Muscle of leg (tissue), 11 donors: ENCODE measurements around the gene MRO. TPM values are rescaled to one million over a fixed set of nuclear protein-coding genes. Genes with fewer than 3 reads are reported as not detected.

ENCODE experiments used
- DNase-seq: peaks from one replicate; pipeline ENCODE4 v3.0.0; 2013
- H3K27ac ChIP-seq: one replicate; pipeline ENCODE4 v1.5.1; 2013; ENCODE audit warnings: mild to moderate bottlenecking, low read length, control low read depth
- H3K27me3 ChIP-seq: one replicate; pipeline ENCODE4 v1.6.1; 2013; ENCODE audit warnings: low read length; ENCODE audit not compliant: control insufficient read depth, insufficient read depth
- H3K36me3 ChIP-seq: one replicate; pipeline ENCODE4 v1.6.1; 2013; ENCODE audit warnings: low read length; ENCODE audit not compliant: control insufficient read depth, insufficient read depth
- H3K4me1 ChIP-seq: one replicate; pipeline ENCODE4 v1.6.1; 2013; ENCODE audit warnings: low read length; ENCODE audit not compliant: control insufficient read depth, insufficient read depth
- H3K4me3 ChIP-seq: one replicate; pipeline ENCODE4 v1.5.1; 2013; ENCODE audit warnings: low read length, control low read depth
- H3K9me3 ChIP-seq: replicated peaks from 2 replicates; pipeline ENCODE4 v1.6.1; 2013; ENCODE audit warnings: low read depth, low read length; ENCODE audit not compliant: control insufficient read depth
- WGBS: methylation state at CpG from one replicate; pipeline ENCODE4 v1.1.5; 2013; ENCODE audit warnings: missing lambda C conversion rate; ENCODE audit not compliant: insufficient coverage; 5-methylcytosine and 5-hydroxymethylcytosine counted together
- polyA plus RNA-seq, 8 donors: library from polyadenylated mRNA; unstranded; fragments of 120-200 nt; gene quantifications; one replicate each; pipeline versions ENCODE4 v1.2.1 to v1.2.3, GENCODE V29; 2013; ENCODE audit warnings: inconsistent platforms in 1 of 8, low replicate concordance in 1 of 8; ENCODE audit not compliant: insufficient read length in 8 of 8, insufficient read depth in 1 of 8
- total RNA-seq: library from RNA; stranded (reverse); fragments of 120-200 nt; gene quantifications from one replicate; pipeline ENCODE4 v1.2.4, GENCODE V29; 2013

MRO gene
- total and polyA plus RNA-seq, 9 donors, result 0.10 to 0.80 (median 0.27) TPM

GRCh38 chr18:50855976-50856757 is 36.4 kb upstream of the MRO start:
- DNase-seq, result no peak

GRCh38 chr18:50853863-50854271 is 34.1 kb upstream of the MRO start:
- no peaks in the 10 kb centered on the region for H3K36me3 ChIP-seq
- H3K4me3 ChIP-seq, result no peak overlapping the region
- no peaks in the 10 kb centered on the region for H3K27me3 ChIP-seq
- H3K9me3 ChIP-seq, result no peaks in the 10 kb centered on the region
- 81% methylated on average over 6 of the region's 6 CpGs for WGBS
- no peak overlapping the region for H3K27ac ChIP-seq
- peak; percentile 38 for DNase-seq
- H3K4me1 ChIP-seq, result no peaks in the 10 kb centered on the region

More at GRCh38 chr18:50855976-50856757, 36.4 kb upstream of the MRO start:
- Histone ChIP-seq H3K36me3 (no peaks in the 10 kb centered on the region), H3K27me3 (no peaks in the 10 kb centered on the region), H3K4me3 (no peak overlapping the region), H3K4me1 (no peaks in the 10 kb centered on the region), H3K27ac (no peak overlapping the region), H3K9me3 (no peaks in the 10 kb centered on the region)
- WGBS, result 75% methylated on average over 3 of the region's 13 CpGs

GRCh38 chr18:50850307-50851065 is 30.7 kb upstream of the MRO start:
- DNase-seq, result no peak
- H3K27me3 ChIP-seq, result no peaks in the 10 kb centered on the region
- 86% methylated on average over 3 of the region's 5 CpGs for WGBS
- H3K27ac ChIP-seq, result no peak overlapping the region
- no peaks in the 10 kb centered on the region for H3K36me3 ChIP-seq
- no peak overlapping the region for H3K4me3 ChIP-seq
- H3K9me3 ChIP-seq, result no peaks in the 10 kb centered on the region
- no peaks in the 10 kb centered on the region for H3K4me1 ChIP-seq

- no peaks in the 10 kb centered on the region for H3K27me3 ChIP-seq
- no peaks in the 10 kb centered on the region for H3K9me3 ChIP-seq
- DNase-seq, result no peak
- no peaks in the 10 kb centered on the region for H3K4me1 ChIP-seq
- no peak overlapping the region for H3K4me3 ChIP-seq
- no peak overlapping the region for H3K27ac ChIP-seq
- H3K36me3 ChIP-seq, result no peaks in the 10 kb centered on the region
- no CpG with 5 or more reads among the region's 3 CpGs for whole genome bisulfite sequencing
These were observed 29.6 kb upstream of the MRO start for GRCh38 chr18:50849419-50849821.

- Histone ChIP-seq H3K27me3 (no peaks in the 10 kb centered on the region), H3K9me3 (no peaks in the 10 kb centered on the region), H3K36me3 (no peaks in the 10 kb centered on the region), H3K4me1 (no peaks in the 10 kb centered on the region), H3K4me3 (no peak overlapping the region), H3K27ac (no peak overlapping the region)
- no peak for DNase-seq
- no CpG with 5 or more reads among the region's 1 CpG for WGBS
These were observed 29.2 kb upstream of the MRO start for GRCh38 chr18:50848991-50849390.

- Histone ChIP-seq H3K9me3 (no peaks in the 10 kb centered on the region), H3K36me3 (no peaks in the 10 kb centered on the region), H3K27ac (no peak overlapping the region), H3K4me1 (no peaks in the 10 kb centered on the region), H3K4me3 (no peak overlapping the region), H3K27me3 (no peaks in the 10 kb centered on the region)
- no peak for DNase-seq
- no CpG with 5 or more reads among the region's 7 CpGs for whole genome bisulfite sequencing
These were observed 28.3 kb upstream of the MRO start for GRCh38 chr18:50848061-50848551.

GRCh38 chr18:50847192-50847591 is 27.4 kb upstream of the MRO start:
- no peak for DNase-seq
- Histone ChIP-seq H3K4me3 (no peak overlapping the region), H3K27me3 (no peaks in the 10 kb centered on the region), H3K27ac (no peak overlapping the region), H3K9me3 (no peaks in the 10 kb centered on the region), H3K4me1 (no peaks in the 10 kb centered on the region), H3K36me3 (no peaks in the 10 kb centered on the region)
- WGBS, result 90% methylated on average over 4 of the region's 4 CpGs

GRCh38 chr18:50844960-50845359 is 25.1 kb upstream of the MRO start:
- WGBS, result 100% methylated on average over 1 of the region's 3 CpGs
- no peak overlapping the region for H3K4me3 ChIP-seq
- no peaks in the 10 kb centered on the region for H3K9me3 ChIP-seq
- H3K4me1 ChIP-seq, result no peaks in the 10 kb centered on the region
- no peaks in the 10 kb centered on the region for H3K36me3 ChIP-seq
- no peak overlapping the region for H3K27ac ChIP-seq
- no peak for DNase-seq
- no peaks in the 10 kb centered on the region for H3K27me3 ChIP-seq

- no peak for DNase-seq
- Histone ChIP-seq H3K27me3 (peaks cover 2% of the 10 kb centered on the region), H3K4me3 (no peak overlapping the region), H3K27ac (no peak overlapping the region), H3K36me3 (no peaks in the 10 kb centered on the region), H3K4me1 (no peaks in the 10 kb centered on the region), H3K9me3 (no peaks in the 10 kb centered on the region)
- WGBS, result 90% methylated on average over 2 of the region's 6 CpGs
These were observed 24.7 kb upstream of the MRO start for GRCh38 chr18:50844554-50844953.

GRCh38 chr18:50842846-50843245 is 23.0 kb upstream of the MRO start:
- Histone ChIP-seq H3K36me3 (no peaks in the 10 kb centered on the region), H3K4me3 (no peak overlapping the region), H3K27me3 (peaks cover 2% of the 10 kb centered on the region), H3K9me3 (no peaks in the 10 kb centered on the region), H3K4me1 (no peaks in the 10 kb centered on the region), H3K27ac (no peak overlapping the region)
- no CpG with 5 or more reads among the region's 1 CpG for WGBS
- DNase-seq, result peak; percentile 32
